Ovary (tissue), 9 donors: ENCODE measurements around the gene PFKP. TPM values are rescaled to one million over a fixed set of nuclear protein-coding genes. Genes with fewer than 3 reads are reported as not detected.

Experiments
- DNase-seq, 5 donors: peaks; one replicate each; pipeline ENCODE4 v3.0.0-alpha.2; 2019 to 2020
- H3K27ac ChIP-seq, 2 donors: fragments of 200-600 bp; one replicate each; pipeline versions ENCODE4 v1.5.1 to v1.8.0; 2019 to 2022
- H3K27me3 ChIP-seq: fragments of 200-600 bp; one replicate; pipeline ENCODE4 v1.8.0; 2022
- H3K36me3 ChIP-seq: fragments of 200-600 bp; sonication (generic); one replicate; pipeline ENCODE4 v1.5.1; 2019
- H3K4me1 ChIP-seq: one replicate; pipeline ENCODE4 v1.8.1; 2013; ENCODE audit warnings: mild to moderate bottlenecking, moderate library complexity; ENCODE audit not compliant: insufficient read depth
- H3K4me3 ChIP-seq: fragments of 200-600 bp; sonication (generic); one replicate; pipeline ENCODE4 v1.5.1; 2017
- H3K9me3 ChIP-seq, 2 donors: fragments of 200-600 bp in 1 of 2; sonication (generic) in 1 of 2; one replicate each; pipeline versions ENCODE4 v1.5.1 to v1.8.1; 2013 to 2019; ENCODE audit warnings: mild to moderate bottlenecking in 1 of 2, moderate library complexity in 1 of 2
- EP300 ChIP-seq: sonication (generic); formaldehyde crosslinking; IDR thresholded peaks from one replicate; pipeline ENCODE4 v1.6.1; 2017; ENCODE audit warnings: antibody characterized with exemption
- POLR2A ChIP-seq: fragments of 450-650 bp; IDR thresholded peaks from one replicate; pipeline ENCODE4 v1.6.1; 2017; ENCODE audit warnings: antibody characterized with exemption, mild to moderate bottlenecking, moderate library complexity
- WGBS, 3 donors: extraction: QIAGEN DNeasy Blood & Tissue Kit in 1 of 3; methylation state at CpG; one replicate each; pipeline versions ENCODE4 v1.1.5 to v1.1.7; 2013 to 2017; 5-methylcytosine and 5-hydroxymethylcytosine counted together
- intact Hi-C, 4 donors: fragments of 100-400 bp; cut with DNase I; formaldehyde crosslinking; loops; one replicate each; pipeline versions ENCODE4 v1.11.0 to v1.15.1; 2022 to 2023
- polyA plus RNA-seq, 2 donors: library from polyadenylated mRNA; stranded (reverse); fragments of 200-250 nt in 1 of 2; fragments of 350-450 nt in 1 of 2; fragmentation: Illumina TruSeq in 1 of 2; extraction: RNeasy Lipid Tissue Mini Kit (QIAGEN cat#74804) in 1 of 2; gene quantifications; one replicate each; pipeline ENCODE4 v1.2.3, GENCODE V29; 2013 to 2014
- total RNA-seq, 7 donors: library from RNA; depleted of rRNA in 2 of 7; stranded (reverse); fragments of >200 nt in 2 of 7; fragmentation: NEBNext Ultra II Directional in 3 of 7; extraction: Animal tissue kit (Norgen Biotek cat#: 25700) in 3 of 7; gene quantifications; one replicate each; pipeline versions ENCODE4 v1.1.0 to v1.2.4, GENCODE V29; 2016 to 2023
- TF ChIP-seq, protein P1 (sequence below), 3 donors: fragments of 450-650 bp in 2 of 3; fragments of 200-600 bp in 1 of 3; IDR thresholded peaks; one replicate each; pipeline versions ENCODE4 v1.5.1 to v1.8.0; 2016 to 2022; ENCODE audit warnings: antibody characterized with exemption in 3 of 3, mild to moderate bottlenecking in 1 of 3
- donor health status: DM: no; HTN: no; CAD: no; lungs with moderate emphysema.
- donor health status: DM: no; HTN: no; CAD: no.
- donor health status: Bipolar disorder and iron deficiency.
- donor health status: DM: yes; HTN: yes; CAD: no.
- donor health status: DM: no; HTN: no; CAD: no.
- donor health status: DM: yes; HTN: yes; CAD: no.

PFKP gene
- total and polyA plus RNA-seq, 9 donors = 12.4 to 74.9 (median 23.1) TPM

DNA sequence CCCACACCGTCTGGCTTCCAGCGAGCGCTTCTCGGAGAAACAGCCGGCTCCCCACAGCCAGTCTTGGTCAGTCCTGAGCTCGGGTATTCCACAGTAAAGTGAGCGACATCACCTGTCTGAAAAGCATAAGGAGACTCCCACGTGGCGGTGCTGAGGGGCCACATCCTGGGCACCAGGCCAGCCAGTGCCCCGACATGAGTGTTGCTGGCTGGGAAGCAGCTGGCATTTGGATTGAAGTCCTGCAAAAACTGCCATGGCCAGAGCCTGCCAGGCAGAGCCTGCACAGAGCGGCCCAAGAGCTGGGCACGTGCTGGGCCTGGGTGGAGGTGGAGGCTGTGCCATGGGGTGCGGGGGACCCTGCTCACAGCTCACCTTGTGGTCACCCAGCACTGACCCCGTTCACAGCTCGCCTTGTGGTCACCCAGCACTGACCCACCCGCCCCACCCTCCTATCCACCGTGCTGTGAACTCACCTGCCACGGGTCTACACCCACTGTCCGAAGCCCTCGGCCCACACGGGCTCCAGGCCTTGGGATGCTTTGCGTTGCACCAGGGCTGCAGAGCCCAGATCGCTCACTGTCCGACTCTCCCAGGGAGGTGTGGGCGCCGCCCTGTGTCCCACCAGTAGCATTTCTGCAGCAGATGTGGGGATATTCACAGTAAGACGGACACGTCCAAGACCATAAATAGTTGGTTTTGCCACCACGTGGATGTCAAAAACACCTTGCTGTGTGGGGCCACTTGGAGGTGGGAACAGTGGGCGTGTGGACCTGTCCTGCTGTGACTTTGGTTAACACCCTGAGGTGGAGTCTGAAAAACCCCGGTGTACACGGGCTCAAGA is 56.4 kb downstream of the PFKP start:
- DNase-seq = no peak
- Histone ChIP-seq H3K9me3 (no peaks in the 10 kb centered on the region), H3K36me3 (no peaks in the 10 kb centered on the region), H3K27me3 (no peaks in the 10 kb centered on the region), H3K4me3 (no peak overlapping the region), H3K4me1 (no peaks in the 10 kb centered on the region), H3K27ac (no peak overlapping the region)
- intact Hi-C loops = no loop called here
- TF ChIP-seq, protein P1, sequence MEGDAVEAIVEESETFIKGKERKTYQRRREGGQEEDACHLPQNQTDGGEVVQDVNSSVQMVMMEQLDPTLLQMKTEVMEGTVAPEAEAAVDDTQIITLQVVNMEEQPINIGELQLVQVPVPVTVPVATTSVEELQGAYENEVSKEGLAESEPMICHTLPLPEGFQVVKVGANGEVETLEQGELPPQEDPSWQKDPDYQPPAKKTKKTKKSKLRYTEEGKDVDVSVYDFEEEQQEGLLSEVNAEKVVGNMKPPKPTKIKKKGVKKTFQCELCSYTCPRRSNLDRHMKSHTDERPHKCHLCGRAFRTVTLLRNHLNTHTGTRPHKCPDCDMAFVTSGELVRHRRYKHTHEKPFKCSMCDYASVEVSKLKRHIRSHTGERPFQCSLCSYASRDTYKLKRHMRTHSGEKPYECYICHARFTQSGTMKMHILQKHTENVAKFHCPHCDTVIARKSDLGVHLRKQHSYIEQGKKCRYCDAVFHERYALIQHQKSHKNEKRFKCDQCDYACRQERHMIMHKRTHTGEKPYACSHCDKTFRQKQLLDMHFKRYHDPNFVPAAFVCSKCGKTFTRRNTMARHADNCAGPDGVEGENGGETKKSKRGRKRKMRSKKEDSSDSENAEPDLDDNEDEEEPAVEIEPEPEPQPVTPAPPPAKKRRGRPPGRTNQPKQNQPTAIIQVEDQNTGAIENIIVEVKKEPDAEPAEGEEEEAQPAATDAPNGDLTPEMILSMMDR (IDR thresholded peaks at IDR 0.05) = no peak
- TF ChIP-seq EP300 (no peak), POLR2A (no peak)
- 82 to 90% (median 87%) methylated on average over 32 of the region's 32 CpGs for WGBS, 3 donors

DNA sequence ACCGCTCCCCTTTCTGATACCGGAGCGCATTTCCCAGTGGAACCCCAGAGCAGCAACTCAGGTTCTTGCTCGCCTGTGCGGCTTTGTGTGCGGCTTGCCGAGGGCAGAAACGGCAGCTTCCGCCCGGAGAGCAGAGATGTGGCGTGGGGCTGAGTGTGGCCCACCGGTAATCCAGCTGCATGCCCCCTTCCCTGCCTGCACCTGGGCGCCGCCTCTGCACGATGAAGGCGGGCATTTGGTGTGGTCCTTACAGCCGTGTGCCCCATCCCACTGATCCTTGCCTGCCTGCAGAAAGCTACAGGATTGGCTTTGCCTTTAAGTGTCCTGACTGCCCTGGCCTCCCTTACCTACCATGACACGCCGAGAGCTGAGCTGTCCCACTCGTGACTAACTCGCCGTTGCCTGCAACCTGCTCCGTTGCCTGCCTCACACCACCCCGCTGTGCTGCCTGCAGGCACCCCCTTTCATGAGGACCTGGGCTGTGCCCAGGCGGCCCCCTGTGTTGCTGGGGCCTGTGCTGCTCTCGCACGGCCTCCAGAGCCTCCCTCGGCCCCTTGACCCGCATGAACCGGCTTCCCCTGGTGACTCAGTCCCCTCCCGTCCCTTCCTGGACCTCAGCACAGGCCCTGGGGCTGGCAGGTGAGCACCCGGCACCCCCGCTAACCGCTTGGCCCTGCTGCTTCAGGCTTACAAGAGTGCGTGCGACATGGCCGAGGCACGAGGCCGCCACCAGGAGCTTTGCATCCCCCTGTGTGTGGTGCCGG is 57.2 kb downstream of the PFKP start:
- 90 to 96% (median 95%) methylated on average over 40 of the region's 40 CpGs for WGBS, 3 donors
- Histone ChIP-seq H3K4me1 (no peaks in the 10 kb centered on the region), H3K9me3 (no peaks in the 10 kb centered on the region), H3K27me3 (no peaks in the 10 kb centered on the region), H3K27ac (no peak overlapping the region), H3K4me3 (no peak overlapping the region), H3K36me3 (no peaks in the 10 kb centered on the region)
- intact Hi-C loops = no loop called here
- DNase-seq = no peak
- TF ChIP-seq, protein P1 (IDR thresholded peaks at IDR 0.05) = no peak
- TF ChIP-seq POLR2A = no peak
- no peak for TF ChIP-seq EP300

DNA sequence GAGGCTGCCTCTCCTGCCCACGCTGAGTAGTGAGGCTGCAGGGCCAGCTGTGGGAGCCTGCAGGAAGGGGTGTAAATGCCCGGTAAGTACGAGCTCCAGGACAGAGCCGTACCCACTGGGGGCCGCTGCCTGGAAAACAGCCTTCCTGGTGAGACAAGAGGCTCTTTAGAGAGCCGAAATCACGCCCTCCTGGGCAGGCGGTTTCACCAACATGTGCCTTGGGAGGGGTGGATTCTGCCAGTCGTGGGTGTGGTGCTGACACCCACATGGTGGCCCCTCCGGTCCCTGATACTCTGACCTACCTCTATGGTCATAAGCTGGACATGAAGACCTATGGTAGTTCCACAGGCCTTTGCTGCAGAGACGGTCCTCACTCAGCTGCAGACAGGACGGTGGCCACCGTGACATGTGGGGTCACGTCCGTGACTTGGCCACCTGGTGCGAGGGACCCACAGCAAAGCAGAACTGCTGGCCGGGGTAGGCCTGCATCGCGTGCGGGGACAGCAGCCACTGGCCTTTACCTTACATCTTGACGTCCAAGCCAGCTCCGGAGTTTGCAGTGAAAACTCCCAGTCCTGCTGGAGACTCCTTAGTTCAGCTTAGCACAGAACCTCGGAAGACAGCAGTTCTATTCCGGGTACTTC is 58.3 kb downstream of the PFKP start:
- H3K4me3 ChIP-seq = no peak overlapping the region
- no peaks in the 10 kb centered on the region for H3K27me3 ChIP-seq
- H3K4me1 ChIP-seq = no peaks in the 10 kb centered on the region
- no peaks in the 10 kb centered on the region for H3K9me3 ChIP-seq
- WGBS, 3 donors = 79 to 89% (median 84%) methylated on average over 22 to 24 of the region's 24 CpGs
- no peak overlapping the region for H3K27ac ChIP-seq
- TF ChIP-seq, protein P1 (IDR thresholded peaks at IDR 0.05) = no peak
- TF ChIP-seq POLR2A = no peak
- TF ChIP-seq EP300 = no peak
- DNase-seq = no peak
- H3K36me3 ChIP-seq = no peaks in the 10 kb centered on the region
- intact Hi-C loops = no loop called here

DNA sequence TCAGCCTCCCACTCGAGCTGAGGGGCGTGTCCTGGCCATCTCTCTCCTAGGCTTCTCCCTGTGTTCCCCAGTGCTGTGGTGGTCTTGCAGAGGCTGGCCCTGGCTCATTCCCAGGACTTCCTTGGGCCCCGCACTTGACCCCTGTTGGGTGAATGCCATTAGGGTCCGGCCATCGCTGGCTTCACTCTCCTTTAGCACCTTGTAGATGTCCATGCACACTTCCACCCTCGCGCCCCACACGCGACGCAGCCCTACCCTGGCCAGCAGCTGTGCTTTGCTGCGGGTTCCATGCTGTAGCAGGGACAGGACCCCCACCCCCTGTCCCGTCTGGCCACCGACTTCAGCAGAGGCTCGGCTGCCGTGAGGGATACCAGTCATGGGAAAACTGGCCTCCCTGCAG is 58.9 kb downstream of the PFKP start:
- intact Hi-C loops = no loop called here
- no peaks in the 10 kb centered on the region for H3K4me1 ChIP-seq
- no peaks in the 10 kb centered on the region for H3K36me3 ChIP-seq
- no peak overlapping the region for H3K27ac ChIP-seq
- no peak for DNase-seq
- H3K4me3 ChIP-seq = no peak overlapping the region
- TF ChIP-seq POLR2A (no peak), EP300 (no peak)
- TF ChIP-seq, protein P1 (IDR thresholded peaks at IDR 0.05) = no peak
- WGBS, 3 donors = 70 to 76% (median 73%) methylated on average over 15 of the region's 15 CpGs
- H3K27me3 ChIP-seq = no peaks in the 10 kb centered on the region
- H3K9me3 ChIP-seq = no peaks in the 10 kb centered on the region
